GM23248 (cell line): ENCODE results near the gene PRKCE. TPM values are rescaled to one million over a fixed set of nuclear protein-coding genes. Genes with fewer than 3 reads are reported as not detected.

ENCODE experiments used
- DNase-seq: peaks from one replicate; pipeline ENCODE4 v3.0.0-alpha.2; 2015
- H2AFZ ChIP-seq: fragments of 200-600 bp; sonication (generic); 2 replicates; pipeline ENCODE4 v1.6.1; 2016; ENCODE audit warnings: antibody characterized with exemption
- H3F3A ChIP-seq: fragments of 200-600 bp; sonication (generic); 2 replicates; pipeline ENCODE4 v1.6.1; 2016; ENCODE audit warnings: mild to moderate bottlenecking, antibody characterized with exemption, mixed run types; ENCODE audit not compliant: insufficient read depth
- H3K27ac ChIP-seq: fragments of 200-600 bp; sonication (generic); 2 replicates; pipeline ENCODE4 v1.5.1; 2016; ENCODE audit warnings: mild to moderate bottlenecking
- H3K27me3 ChIP-seq: fragments of 200-600 bp; sonication (generic); replicated peaks from 2 replicates; pipeline ENCODE4 v1.6.1; 2016; ENCODE audit warnings: mild to moderate bottlenecking; ENCODE audit not compliant: insufficient read depth
- H3K36me3 ChIP-seq: fragments of 200-600 bp; sonication (generic); 2 replicates; pipeline ENCODE4 v1.6.1; 2016; ENCODE audit warnings: low read depth, mild to moderate bottlenecking
- H3K4me1 ChIP-seq: fragments of 200-600 bp; sonication (generic); 2 replicates; pipeline ENCODE4 v1.6.1; 2016; ENCODE audit warnings: mild to moderate bottlenecking; ENCODE audit not compliant: insufficient read depth
- H3K4me2 ChIP-seq: fragments of 200-600 bp; sonication (generic); one replicate; pipeline ENCODE4 v1.6.1; 2016; ENCODE audit warnings: mild to moderate bottlenecking; ENCODE audit not compliant: unreplicated experiment
- H3K4me3 ChIP-seq: fragments of 200-600 bp; sonication (generic); 2 replicates; pipeline ENCODE4 v1.5.1; 2016; ENCODE audit warnings: mild to moderate bottlenecking
- H3K79me2 ChIP-seq: fragments of 200-600 bp; sonication (generic); 2 replicates; pipeline ENCODE4 v1.6.1; 2016; ENCODE audit warnings: mild to moderate bottlenecking; ENCODE audit not compliant: insufficient read depth
- H3K9ac ChIP-seq: fragments of 200-600 bp; sonication (generic); 2 replicates; pipeline ENCODE4 v1.6.1; 2016; ENCODE audit warnings: mild to moderate bottlenecking
- H3K9me2 ChIP-seq: fragments of 200-600 bp; sonication (generic); 2 replicates; pipeline ENCODE4 v1.6.1; 2016; ENCODE audit warnings: mixed run types, mild to moderate bottlenecking, moderate library complexity; ENCODE audit not compliant: insufficient read depth
- H3K9me3 ChIP-seq: fragments of 200-600 bp; sonication (generic); one replicate; pipeline ENCODE4 v1.6.1; 2017; ENCODE audit warnings: low read depth
- H4K20me1 ChIP-seq: fragments of 200-600 bp; sonication (generic); 2 replicates; pipeline ENCODE4 v1.6.0; 2016; ENCODE audit not compliant: insufficient read depth
- EZH2 ChIP-seq: fragments of 200-600 bp; sonication (generic); IDR thresholded peaks from 2 replicates; pipeline ENCODE4 v1.6.1; 2018; ENCODE audit warnings: antibody characterized with exemption, mild to moderate bottlenecking; ENCODE audit not compliant: insufficient read depth, poor library complexity, severe bottlenecking
- EZH2phosphoT487 ChIP-seq: fragments of 200-600 bp; sonication (generic); IDR thresholded peaks from 2 replicates; pipeline ENCODE4 v1.6.1; 2018; ENCODE audit warnings: antibody characterized with exemption, moderate library complexity, mild to moderate bottlenecking, low read depth; ENCODE audit not compliant: insufficient read depth
- WGBS, 2 experiments: methylation state at CpG; one replicate each; pipeline ENCODE4 v1.1.6; 2015 to 2017; ENCODE audit warnings: low lambda C conversion rate in 2 of 2, low coverage in 1 of 2; ENCODE audit errors: missing lambda C conversion rate in 2 of 2; 5-methylcytosine and 5-hydroxymethylcytosine counted together
- in situ Hi-C: fragments of 300-500 bp; cut with MboI; formaldehyde crosslinking; loops from 2 replicates; pipeline ENCODE4 v1.15.0; 2020
- polyA plus RNA-seq: library from polyadenylated mRNA; unstranded; fragments of >200 nt; fragmentation: Nextera tagmentation; extraction: Ambion mirVana; gene quantifications from 2 replicates; pipeline ENCODE4 v1.2.1, GENCODE V29; 2016
- total RNA-seq: library from RNA; depleted of rRNA; stranded (reverse); fragments of >200 nt; shearing (Covaris generic); gene quantifications from 2 replicates; pipeline ENCODE4 v1.2.3, GENCODE V29; 2014

The PRKCE gene
- total and polyA plus RNA-seq, 2 experiments from 2014 or later: 5.9 to 7.0 TPM

DNA sequence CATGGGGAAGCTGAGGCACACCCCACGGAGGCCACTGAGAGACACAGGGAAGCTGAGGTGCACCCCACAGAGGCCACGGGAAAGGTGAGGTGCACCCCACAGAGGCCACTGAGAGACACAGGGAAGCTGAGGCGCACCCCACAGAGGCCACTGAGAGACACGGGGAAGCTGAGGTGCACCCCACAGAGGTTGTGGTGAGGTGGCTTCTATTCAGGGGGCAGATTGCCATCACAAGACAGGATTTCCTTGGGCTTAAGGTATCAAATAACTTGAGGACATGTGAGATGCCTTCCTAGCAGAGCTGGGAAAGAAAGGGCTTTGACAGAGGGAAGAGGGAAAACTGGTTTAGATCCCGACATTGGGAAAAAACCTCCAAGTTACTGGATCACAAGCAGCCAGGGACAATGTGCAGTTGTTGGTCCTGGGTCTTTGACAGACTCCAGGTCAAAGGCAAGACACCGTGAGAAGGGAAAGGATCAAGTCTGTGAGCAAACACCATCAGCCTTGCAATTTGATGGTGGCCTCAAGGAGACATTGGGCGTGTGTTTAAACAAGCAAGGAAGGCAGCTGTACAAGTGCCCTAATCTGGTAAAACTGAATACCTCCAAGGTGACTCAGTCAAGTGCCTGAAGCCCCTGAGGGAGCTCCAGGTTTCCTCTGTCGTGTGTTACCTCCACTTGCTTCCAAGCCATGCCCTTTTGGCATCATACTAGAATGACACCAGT, 512.5 kb downstream of the PRKCE start:
- H3K9ac ChIP-seq: peak overlapping the region; percentile 35; the same call in 1 of the 2 replicates
- TF ChIP-seq EZH2 (no peak), EZH2phosphoT487 (no peak)
- no peaks in the 10 kb centered on the region for H3K27me3 ChIP-seq
- peaks cover 17% of the 10 kb centered on the region; the same call in 1 of the 2 replicates for H3F3A ChIP-seq
- H2AFZ ChIP-seq: no peak overlapping the region
- DNase-seq: peak; percentile 57
- peaks cover 31% of the 10 kb centered on the region for H3K4me1 ChIP-seq
- no peaks in the 10 kb centered on the region for H3K9me2 ChIP-seq
- peak overlapping the region; percentile 25; the same call in 1 of the 2 replicates for H3K4me3 ChIP-seq
- no peaks in the 10 kb centered on the region for H3K79me2 ChIP-seq
- H3K9me3 ChIP-seq: no peaks in the 10 kb centered on the region
- H3K27ac ChIP-seq: peak overlapping the region; percentile 55
- 65 to 73% methylated on average over 8 of the region's 8 CpGs for WGBS, 2 experiments
- H4K20me1 ChIP-seq: no peaks in the 10 kb centered on the region
- in situ Hi-C loops: no loop called here
- peak overlapping the region; percentile 65 for H3K4me2 ChIP-seq
- H3K36me3 ChIP-seq: no peaks in the 10 kb centered on the region

DNA sequence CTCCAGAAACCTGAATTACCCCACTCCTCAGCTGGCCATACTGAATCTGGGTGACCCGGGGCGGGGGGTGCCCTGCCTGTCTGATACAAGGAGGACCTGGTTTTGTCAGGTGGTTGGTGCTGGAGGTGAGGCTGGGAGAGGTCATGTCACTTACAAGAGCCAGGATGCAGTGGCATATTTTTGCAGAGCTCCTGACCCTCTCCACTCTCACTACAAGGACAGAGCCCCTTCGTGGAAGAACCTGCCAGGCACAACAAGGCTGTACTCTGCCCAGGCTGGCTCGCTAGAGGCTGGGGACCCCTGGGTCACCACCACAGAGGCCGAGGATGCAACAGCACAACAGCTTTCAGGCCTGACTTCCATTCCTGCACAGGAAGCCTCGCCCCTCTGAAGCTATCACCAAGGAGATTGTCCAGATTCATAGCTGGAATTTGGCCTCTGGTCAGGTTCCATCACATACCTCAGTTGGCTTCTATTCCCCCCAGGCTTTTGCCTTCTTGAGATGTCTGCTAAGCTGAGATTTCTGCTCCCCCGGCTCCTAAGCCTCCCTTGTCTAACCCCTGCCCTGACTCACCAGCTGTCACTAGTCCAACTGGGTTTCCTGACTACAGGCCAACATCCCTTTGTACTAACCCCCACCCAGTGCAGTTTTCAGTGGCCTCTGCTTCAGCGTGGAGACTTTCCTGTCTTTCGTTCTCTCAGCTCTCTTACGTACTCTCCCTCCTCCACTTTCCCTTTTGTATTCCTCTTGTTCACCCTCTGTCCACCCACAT, 513.2 kb downstream of the PRKCE start:
- peak overlapping the region; percentile 25 for H3K4me3 ChIP-seq
- in situ Hi-C loops: no loop called here
- TF ChIP-seq EZH2: no peak
- no peaks in the 10 kb centered on the region for H4K20me1 ChIP-seq
- H3K9ac ChIP-seq: peak overlapping the region; percentile 35; the same call in 1 of the 2 replicates
- no peak overlapping the region for H2AFZ ChIP-seq
- no peaks in the 10 kb centered on the region for H3K9me3 ChIP-seq
- no peaks in the 10 kb centered on the region for H3K79me2 ChIP-seq
- H3F3A ChIP-seq: peaks cover 17% of the 10 kb centered on the region; the same call in 1 of the 2 replicates
- H3K36me3 ChIP-seq: no peaks in the 10 kb centered on the region
- no peaks in the 10 kb centered on the region for H3K9me2 ChIP-seq
- no peaks in the 10 kb centered on the region for H3K27me3 ChIP-seq
- peak overlapping the region; percentile 55 for H3K27ac ChIP-seq
- peak overlapping the region; percentile 65 for H3K4me2 ChIP-seq
- 20 to 23% methylated on average over 10 of the region's 10 CpGs for WGBS, 2 experiments
- H3K4me1 ChIP-seq: peaks cover 31% of the 10 kb centered on the region
- peak; percentile 92 for DNase-seq

DNA sequence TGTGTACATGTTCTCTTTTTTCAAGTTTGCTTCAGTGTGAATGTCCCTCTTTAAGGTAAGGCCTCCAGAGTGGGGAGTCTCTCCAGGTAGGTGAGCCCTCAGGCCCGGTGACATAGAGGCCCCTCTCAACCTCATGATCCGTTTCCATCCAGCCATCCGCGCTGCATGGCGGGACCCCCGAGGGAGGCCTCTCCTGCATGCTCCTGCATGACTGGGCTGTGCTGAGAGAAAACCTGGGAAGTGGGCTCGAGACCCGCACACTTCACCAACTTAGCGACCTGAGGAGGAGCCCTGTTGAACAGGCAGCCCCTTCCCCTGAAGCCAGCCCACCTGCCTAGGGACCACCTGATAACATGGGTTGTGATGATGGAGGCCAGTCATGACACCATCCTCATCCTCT, 514.4 kb downstream of the PRKCE start:
- 97 to 98% methylated on average over 9 of the region's 9 CpGs for WGBS, 2 experiments
- no peaks in the 10 kb centered on the region for H3K9me3 ChIP-seq
- H3K4me1 ChIP-seq: peaks cover 33% of the 10 kb centered on the region
- no peak overlapping the region for H3K4me2 ChIP-seq
- H3K9me2 ChIP-seq: no peaks in the 10 kb centered on the region
- H4K20me1 ChIP-seq: no peaks in the 10 kb centered on the region
- H3K4me3 ChIP-seq: no peak overlapping the region
- H3K79me2 ChIP-seq: no peaks in the 10 kb centered on the region
- DNase-seq: no peak
- H3K9ac ChIP-seq: no peak overlapping the region
- H3K27ac ChIP-seq: no peak overlapping the region
- TF ChIP-seq EZH2 (no peak), EZH2phosphoT487 (no peak)
- in situ Hi-C loops: no loop called here
- H3K27me3 ChIP-seq: no peaks in the 10 kb centered on the region
- peaks cover 20% of the 10 kb centered on the region for H3F3A ChIP-seq
- no peak overlapping the region for H2AFZ ChIP-seq
- no peaks in the 10 kb centered on the region for H3K36me3 ChIP-seq

DNA sequence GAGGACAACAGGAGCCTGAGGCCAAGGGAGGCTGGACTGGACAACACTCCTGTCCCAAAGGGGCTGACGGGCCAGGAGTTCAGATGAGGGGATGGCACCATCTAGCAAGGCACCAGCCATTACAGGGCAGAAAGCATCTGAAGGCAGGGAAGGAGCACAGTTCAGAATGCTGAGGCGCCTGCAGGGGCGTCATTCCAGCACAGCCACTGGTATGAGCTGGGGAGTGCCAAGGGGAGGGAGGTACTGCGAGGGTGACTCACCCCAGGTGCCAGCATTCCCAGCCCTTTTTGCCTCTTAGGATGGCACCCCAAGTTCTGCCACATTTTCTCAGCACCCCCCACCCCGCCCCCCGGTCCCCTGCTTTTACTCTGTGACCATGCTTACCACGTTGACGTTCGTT, 515.9 kb downstream of the PRKCE start:
- peak; percentile 30 for DNase-seq

More for the DNA sequence above, 515.9 kb downstream of the PRKCE start:
- H3K27ac ChIP-seq: no peak overlapping the region
- TF ChIP-seq EZH2phosphoT487 (no peak), EZH2 (no peak)
- H3K79me2 ChIP-seq: no peaks in the 10 kb centered on the region
- 95 to 97% methylated on average over 7 to 9 of the region's 9 CpGs for WGBS, 2 experiments
- no peak overlapping the region for H3K4me3 ChIP-seq
- no peaks in the 10 kb centered on the region for H3K36me3 ChIP-seq
- H4K20me1 ChIP-seq: no peaks in the 10 kb centered on the region
- H3K9me3 ChIP-seq: no peaks in the 10 kb centered on the region
- H3K9ac ChIP-seq: no peak overlapping the region
- H3K9me2 ChIP-seq: no peaks in the 10 kb centered on the region
- peaks cover 39% of the 10 kb centered on the region for H3K4me1 ChIP-seq
- H3F3A ChIP-seq: peaks cover 15% of the 10 kb centered on the region
- H3K4me2 ChIP-seq: no peak overlapping the region
- in situ Hi-C loops: no loop called here
- no peaks in the 10 kb centered on the region for H3K27me3 ChIP-seq
- H2AFZ ChIP-seq: no peak overlapping the region
